Transverse colon (tissue), 3 donors: Measurements from ENCODE around the gene ALOXE3.

ENCODE experiments used
- POLR2A ChIP-seq: fragments of 450-650 bp; IDR thresholded peaks from one replicate; pipeline ENCODE4 v1.6.1; 2016; ENCODE audit warnings: antibody characterized with exemption, mild to moderate bottlenecking, moderate library complexity
- TF ChIP-seq, protein P1 (sequence below), 5 experiments: fragments of 200-600 bp in 3 of 5; fragments of 450-650 bp in 2 of 5; sonication (generic) in 3 of 5; IDR thresholded peaks; 1 replicate in 2 of 5; 2 replicates in 3 of 5; pipeline ENCODE4 v1.5.1; 2016 to 2017; ENCODE audit warnings: antibody characterized with exemption in 5 of 5, inconsistent platforms in 3 of 5, mild to moderate bottlenecking in 2 of 5, moderate library complexity in 1 of 5

GRCh38 chr17:8081876-8082275 lies 36.4 kb downstream of the ALOXE3 start:
- TF ChIP-seq, protein P1, sequence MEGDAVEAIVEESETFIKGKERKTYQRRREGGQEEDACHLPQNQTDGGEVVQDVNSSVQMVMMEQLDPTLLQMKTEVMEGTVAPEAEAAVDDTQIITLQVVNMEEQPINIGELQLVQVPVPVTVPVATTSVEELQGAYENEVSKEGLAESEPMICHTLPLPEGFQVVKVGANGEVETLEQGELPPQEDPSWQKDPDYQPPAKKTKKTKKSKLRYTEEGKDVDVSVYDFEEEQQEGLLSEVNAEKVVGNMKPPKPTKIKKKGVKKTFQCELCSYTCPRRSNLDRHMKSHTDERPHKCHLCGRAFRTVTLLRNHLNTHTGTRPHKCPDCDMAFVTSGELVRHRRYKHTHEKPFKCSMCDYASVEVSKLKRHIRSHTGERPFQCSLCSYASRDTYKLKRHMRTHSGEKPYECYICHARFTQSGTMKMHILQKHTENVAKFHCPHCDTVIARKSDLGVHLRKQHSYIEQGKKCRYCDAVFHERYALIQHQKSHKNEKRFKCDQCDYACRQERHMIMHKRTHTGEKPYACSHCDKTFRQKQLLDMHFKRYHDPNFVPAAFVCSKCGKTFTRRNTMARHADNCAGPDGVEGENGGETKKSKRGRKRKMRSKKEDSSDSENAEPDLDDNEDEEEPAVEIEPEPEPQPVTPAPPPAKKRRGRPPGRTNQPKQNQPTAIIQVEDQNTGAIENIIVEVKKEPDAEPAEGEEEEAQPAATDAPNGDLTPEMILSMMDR (IDR thresholded peaks at IDR 0.05), result no peak
- TF ChIP-seq POLR2A, result no peak
